GM19238 (cell line): ENCODE data around the gene ZNF407.

Source experiments
- DNase-seq: peaks from one replicate; pipeline ENCODE4 v3.0.0; 2011; ENCODE audit warnings: low spot score; ENCODE audit not compliant: insufficient read length

ZNF407 gene

GRCh38 chr18:74918276-74918790, 320.7 kb downstream of the ZNF407 start:
- DNase-seq, result no peak

DNA sequence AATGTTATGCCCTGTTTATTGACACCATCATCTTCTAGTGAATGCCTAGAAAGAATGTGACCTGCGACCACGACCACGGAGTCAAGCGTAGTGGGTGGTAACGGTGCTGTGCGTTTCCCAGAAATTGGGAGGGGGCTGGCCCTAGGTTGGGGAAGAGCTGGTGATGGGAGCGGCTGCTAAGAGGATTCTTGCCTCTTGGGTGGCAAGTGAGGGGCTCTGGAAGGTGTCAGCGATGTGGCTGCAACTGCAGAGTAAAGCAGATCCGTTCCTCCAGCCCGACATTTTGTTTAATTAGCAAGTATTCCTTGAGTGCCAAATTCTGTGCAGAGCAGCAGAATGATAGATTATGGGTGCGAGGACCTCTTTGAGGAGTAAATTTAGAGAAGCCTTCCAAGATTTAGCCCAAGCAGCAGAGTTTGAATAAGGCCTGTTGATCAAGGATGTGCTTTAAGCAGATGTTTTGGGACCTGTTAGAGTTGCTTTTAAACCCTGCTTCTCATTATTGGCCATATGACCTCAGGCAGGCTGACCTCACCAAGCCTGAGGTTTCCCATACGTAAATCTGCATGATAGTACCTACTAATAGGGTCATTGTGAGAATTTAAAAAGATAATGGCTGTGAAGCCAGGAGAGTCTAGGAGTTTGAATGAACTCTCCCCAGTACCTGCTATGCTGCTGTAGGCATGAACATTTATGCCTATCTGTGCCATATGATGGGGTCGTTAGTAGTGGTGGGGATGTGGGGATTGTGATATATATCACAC, 323.6 kb downstream of the ZNF407 start:
- no peak for DNase-seq

DNA sequence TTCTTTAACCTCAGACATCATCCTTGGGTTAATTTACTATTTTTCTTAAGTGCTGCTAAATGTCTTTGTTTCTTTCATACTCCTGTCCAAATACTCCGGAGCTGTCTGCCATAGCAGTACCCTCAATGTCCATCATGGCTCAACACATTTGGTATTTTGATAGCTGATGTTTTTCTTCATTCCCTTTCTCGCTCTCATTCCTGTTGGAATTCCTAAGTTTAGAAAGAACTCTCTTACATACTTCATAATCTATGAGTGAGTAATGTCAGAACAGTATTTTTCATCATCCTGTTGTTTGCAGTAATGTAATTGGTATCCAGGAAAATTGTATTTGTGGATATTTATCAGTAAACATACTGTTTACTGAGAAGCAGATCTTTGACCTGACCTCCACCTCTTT, 328.4 kb downstream of the ZNF407 start:
- no peak for DNase-seq

GRCh38 chr18:74928194-74928968, 330.7 kb downstream of the ZNF407 start:
- no peak for DNase-seq

DNA sequence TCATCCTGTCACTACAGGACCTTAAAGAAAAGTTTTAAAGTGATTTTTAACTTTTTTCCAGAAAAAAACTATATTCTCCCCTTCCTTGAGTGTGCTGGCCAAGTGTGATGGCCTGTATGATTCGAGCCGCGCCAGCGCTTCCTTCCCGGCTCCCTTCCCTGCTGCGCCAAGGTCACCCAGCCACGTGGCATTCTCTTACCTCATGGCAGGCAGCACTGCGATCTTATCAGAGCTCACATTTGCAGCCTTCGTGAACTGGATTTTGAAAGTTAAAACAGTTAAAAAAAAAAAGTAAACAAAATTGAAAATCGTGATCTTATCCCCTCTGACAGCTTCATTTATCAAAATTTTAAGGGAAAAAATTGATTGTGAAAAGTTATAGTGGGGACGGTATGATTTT, 331.4 kb downstream of the ZNF407 start:
- no peak for DNase-seq

DNA sequence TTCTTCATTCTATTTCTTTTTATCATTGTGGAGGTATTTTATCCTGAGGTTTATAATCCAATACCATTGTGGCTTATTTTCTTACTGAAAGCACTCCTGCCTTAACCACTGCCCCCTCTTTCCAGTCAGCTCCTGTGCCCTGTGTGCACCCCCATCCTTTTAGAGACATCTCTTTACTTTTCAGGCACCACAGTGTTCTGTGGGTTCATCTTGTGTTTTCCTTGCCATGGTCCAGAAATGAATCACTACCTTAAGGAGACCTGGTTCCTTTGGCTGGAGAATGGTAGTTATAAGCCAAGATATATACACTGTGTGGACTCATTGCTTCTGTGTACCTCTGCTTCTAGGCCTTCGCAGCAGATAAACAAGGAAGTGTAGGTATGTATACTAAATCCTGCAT, 332.9 kb downstream of the ZNF407 start:
- DNase-seq, result no peak

GRCh38 chr18:74933930-74934329, 336.3 kb downstream of the ZNF407 start:
- DNase-seq, result no peak

DNA sequence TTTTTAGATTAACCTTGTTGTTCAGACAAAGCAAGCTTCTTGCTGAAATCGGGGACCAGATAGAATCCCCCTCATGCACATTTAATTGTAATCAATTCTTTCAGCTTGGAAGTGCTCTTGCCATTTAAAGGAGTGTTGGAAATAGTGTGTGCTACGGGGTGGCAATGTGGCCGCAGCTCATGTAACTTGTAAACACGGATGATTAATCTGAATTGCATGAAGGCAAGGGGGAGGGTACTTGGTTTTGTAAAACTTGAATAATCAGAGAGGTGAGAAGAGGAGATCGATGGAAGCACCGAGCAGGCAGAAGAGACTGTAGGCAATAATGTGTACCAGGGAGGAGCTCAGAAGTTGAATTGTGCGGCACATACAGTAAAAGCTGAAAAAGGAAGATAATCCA, 337.8 kb downstream of the ZNF407 start:
- no peak for DNase-seq

GRCh38 chr18:74936343-74936742, 338.7 kb downstream of the ZNF407 start:
- no peak for DNase-seq

- no peak for DNase-seq
These were observed 339.6 kb downstream of the ZNF407 start for GRCh38 chr18:74937291-74937690.

- DNase-seq, result no peak
These were observed 343.2 kb downstream of the ZNF407 start for GRCh38 chr18:74940856-74941255.

- DNase-seq, result peak; percentile 25
These were observed 344.7 kb downstream of the ZNF407 start for GRCh38 chr18:74942319-74942910.

- DNase-seq, result no peak
These were observed 347.0 kb downstream of the ZNF407 start for GRCh38 chr18:74944676-74945075.

GRCh38 chr18:74945774-74946545, 348.3 kb downstream of the ZNF407 start:
- no peak for DNase-seq

DNA sequence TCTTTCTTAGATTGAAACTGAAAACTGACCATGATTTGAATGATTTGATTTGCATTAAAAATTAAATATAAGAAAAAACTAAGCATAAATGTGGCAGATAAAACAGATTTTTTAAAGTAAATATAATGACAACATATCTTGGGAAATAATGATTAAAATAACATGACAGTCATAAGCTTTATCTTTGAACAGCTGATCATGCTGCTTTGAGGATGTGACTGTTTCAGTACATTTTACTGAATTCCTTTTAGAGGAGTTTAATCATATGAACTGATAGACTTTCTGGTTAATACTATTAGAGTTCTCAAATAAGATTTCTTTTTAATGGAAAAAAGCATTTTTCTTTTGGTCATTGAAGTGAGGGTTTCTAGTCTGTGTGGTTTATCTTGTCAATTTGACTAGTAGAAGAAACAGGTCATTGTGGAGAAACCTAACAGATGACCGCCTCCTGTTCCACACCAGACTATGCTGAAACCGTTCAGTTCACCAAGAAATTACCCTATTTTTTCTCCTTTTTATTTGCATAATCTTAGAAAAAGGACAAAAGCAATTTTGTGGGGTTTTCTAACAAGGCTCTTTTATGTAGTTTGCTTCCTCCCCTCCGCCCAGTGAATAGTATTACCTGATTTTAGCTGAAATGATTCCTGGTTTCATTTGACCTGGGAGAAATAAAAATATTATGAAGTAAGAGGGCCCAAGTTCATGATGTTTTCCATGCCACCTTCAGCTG, 349.1 kb downstream of the ZNF407 start:
- no peak for DNase-seq

DNA sequence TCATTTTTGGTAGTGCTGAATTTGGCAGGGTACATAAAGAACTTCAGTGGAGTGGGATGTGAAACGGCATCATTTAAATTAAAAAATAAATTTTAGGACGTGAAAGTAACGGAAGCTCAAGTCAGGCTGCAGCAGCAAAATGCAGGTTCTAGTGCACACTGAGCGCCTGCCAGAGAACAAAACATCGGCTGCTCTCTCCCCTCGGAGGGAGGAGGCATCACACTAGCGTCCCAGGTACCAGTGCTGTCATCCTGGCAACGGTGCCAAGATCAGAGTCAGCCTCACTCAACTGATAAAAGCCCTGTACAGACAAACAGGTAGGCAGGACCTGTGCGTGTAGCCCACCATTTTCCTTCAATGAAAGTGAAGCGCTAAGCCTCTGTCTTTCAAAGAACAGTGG, 349.7 kb downstream of the ZNF407 start:
- no peak for DNase-seq

DNA sequence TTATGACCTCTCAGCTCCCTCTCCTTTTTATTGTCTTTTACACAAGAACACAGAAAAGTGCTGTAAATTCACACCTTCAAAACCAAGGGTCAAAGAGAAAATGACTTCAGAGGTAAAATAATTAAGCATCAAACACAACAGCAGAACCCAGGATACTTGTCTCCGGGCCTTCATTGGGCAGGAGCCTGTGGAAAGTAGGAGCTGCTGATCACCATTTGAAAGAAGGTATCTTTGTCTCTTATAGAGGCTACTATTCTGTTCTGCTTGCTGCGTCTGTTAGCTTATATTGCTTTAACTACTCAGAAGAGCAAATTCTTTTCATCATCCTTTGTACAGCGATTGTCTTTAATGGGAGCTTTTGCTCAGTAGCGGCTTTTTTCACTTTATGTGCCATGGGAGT, 350.2 kb downstream of the ZNF407 start:
- DNase-seq, result no peak

GRCh38 chr18:74949611-74950010, 351.9 kb downstream of the ZNF407 start:
- no peak for DNase-seq

DNA sequence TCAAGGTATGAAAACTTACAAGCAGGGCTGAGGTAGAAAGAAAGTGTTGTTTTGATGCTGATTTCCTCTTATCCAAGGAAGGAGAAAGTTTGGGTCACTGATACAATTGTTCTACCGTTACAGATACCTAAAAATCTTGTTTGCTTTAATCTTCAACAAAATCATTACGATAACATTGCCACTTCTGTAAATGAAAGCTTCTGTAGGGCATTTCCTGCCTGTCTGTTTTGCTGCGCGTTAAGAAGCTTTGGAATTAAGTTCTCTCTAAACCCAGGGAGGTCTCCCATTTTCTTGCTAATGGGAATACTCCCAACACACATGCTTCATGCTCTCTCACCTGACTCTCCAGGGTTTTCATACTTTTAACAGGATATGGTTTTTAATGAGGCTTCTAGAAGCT, 352.8 kb downstream of the ZNF407 start:
- no peak for DNase-seq

- no peak for DNase-seq
These were observed 353.6 kb downstream of the ZNF407 start for GRCh38 chr18:74951165-74951760.
